Measurements from ENCODE around the gene C1orf159. TPM values are rescaled to one million over a fixed set of nuclear protein-coding genes. Genes with fewer than 3 reads are reported as not detected.

The C1orf159 gene
- total RNA-seq, 1 donor from 2014 or later: 2.1 TPM

- peaks cover 0 to 2% (median 2%) of the 10 kb centered on the region in 3 donors for H3K36me3 ChIP-seq (ENCODE audit: control insufficient read depth in 3 of 3, insufficient read depth in 3 of 3, low read length in 3 of 3)
These were observed 61.7 kb downstream of the C1orf159 start for GRCh38 chr1:1054099-1054700.

GRCh38 chr1:1053682-1054081, 62.2 kb downstream of the C1orf159 start:
- H3K36me3 ChIP-seq (ENCODE audit: control insufficient read depth in 3 of 3, insufficient read depth in 3 of 3, low read length in 3 of 3): peaks cover 0 to 2% (median 2%) of the 10 kb centered on the region in 3 donors
- peaks cover 0 to 5% (median 4%) of the 10 kb centered on the region in 3 donors for H3K4me1 ChIP-seq (ENCODE audit: control insufficient read depth in 3 of 3, insufficient read depth in 3 of 3, low read length in 3 of 3)
- H3K27ac ChIP-seq (ENCODE audit: low read depth, low read length): no peak overlapping the region
- no peaks in the 10 kb centered on the region for H3K9me3 ChIP-seq (ENCODE audit: control insufficient read depth in 3 of 3, low read length in 3 of 3)
- no peak overlapping the region for H3K4me3 ChIP-seq (ENCODE audit: low read length in 3 of 3)
- peaks cover 13 to 27% (median 17%) of the 10 kb centered on the region in 3 donors for H3K27me3 ChIP-seq (ENCODE audit: control insufficient read depth in 3 of 3, insufficient read depth in 3 of 3, low read length in 3 of 3)
- no peak overlapping the region for H3K9ac ChIP-seq (ENCODE audit: low read depth in 1 of 3, low read length in 3 of 3)

More at GRCh38 chr1:1054099-1054700, 61.7 kb downstream of the C1orf159 start:
- Histone ChIP-seq H3K27me3 (ENCODE audit: control insufficient read depth in 3 of 3, insufficient read depth in 3 of 3, low read length in 3 of 3) (peaks cover 17 to 32% (median 22%) of the 10 kb centered on the region in 3 donors), H3K4me1 (ENCODE audit: control insufficient read depth in 3 of 3, insufficient read depth in 3 of 3, low read length in 3 of 3) (peaks cover 3 to 9% (median 8%) of the 10 kb centered on the region in 3 donors), H3K9me3 (ENCODE audit: control insufficient read depth in 3 of 3, low read length in 3 of 3) (no peaks in the 10 kb centered on the region), H3K9ac (ENCODE audit: low read depth in 1 of 3, low read length in 3 of 3) (no peak overlapping the region), H3K27ac (ENCODE audit: low read depth, low read length) (no peak overlapping the region), H3K4me3 (ENCODE audit: low read length in 3 of 3) (no peak overlapping the region)

DNA sequence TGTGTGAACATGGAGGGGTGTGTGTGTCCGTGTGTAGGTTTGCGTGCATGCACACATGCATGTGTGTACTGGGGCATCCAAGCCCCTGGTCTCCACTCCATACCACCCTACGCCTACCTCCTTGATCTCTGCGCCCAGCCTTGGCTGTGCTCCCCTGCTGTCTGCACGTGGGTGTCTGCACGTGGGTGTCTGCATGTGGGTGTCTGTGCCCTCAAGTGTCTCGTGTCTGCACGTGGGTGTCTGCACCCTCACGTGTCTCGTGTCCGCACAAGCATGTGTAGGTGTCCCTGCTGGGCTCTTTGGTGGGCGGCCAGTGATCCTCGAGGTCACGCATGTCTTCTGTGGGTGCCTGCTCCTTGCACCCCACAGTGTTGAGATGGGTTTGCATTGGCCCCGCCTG, 62.9 kb downstream of the C1orf159 start:
- Histone ChIP-seq H3K27me3 (ENCODE audit: control insufficient read depth in 3 of 3, insufficient read depth in 3 of 3, low read length in 3 of 3) (peaks cover 6 to 21% (median 11%) of the 10 kb centered on the region in 3 donors), H3K9ac (ENCODE audit: low read depth in 1 of 3, low read length in 3 of 3) (no peak overlapping the region), H3K4me1 (ENCODE audit: control insufficient read depth in 3 of 3, insufficient read depth in 3 of 3, low read length in 3 of 3) (no peaks in the 10 kb centered on the region), H3K27ac (ENCODE audit: low read depth, low read length) (no peak overlapping the region), H3K36me3 (ENCODE audit: control insufficient read depth in 3 of 3, insufficient read depth in 3 of 3, low read length in 3 of 3) (peaks cover 0 to 2% (median 2%) of the 10 kb centered on the region in 3 donors), H3K9me3 (ENCODE audit: control insufficient read depth in 3 of 3, low read length in 3 of 3) (no peaks in the 10 kb centered on the region), H3K4me3 (ENCODE audit: low read length in 3 of 3) (no peak overlapping the region)

DNA sequence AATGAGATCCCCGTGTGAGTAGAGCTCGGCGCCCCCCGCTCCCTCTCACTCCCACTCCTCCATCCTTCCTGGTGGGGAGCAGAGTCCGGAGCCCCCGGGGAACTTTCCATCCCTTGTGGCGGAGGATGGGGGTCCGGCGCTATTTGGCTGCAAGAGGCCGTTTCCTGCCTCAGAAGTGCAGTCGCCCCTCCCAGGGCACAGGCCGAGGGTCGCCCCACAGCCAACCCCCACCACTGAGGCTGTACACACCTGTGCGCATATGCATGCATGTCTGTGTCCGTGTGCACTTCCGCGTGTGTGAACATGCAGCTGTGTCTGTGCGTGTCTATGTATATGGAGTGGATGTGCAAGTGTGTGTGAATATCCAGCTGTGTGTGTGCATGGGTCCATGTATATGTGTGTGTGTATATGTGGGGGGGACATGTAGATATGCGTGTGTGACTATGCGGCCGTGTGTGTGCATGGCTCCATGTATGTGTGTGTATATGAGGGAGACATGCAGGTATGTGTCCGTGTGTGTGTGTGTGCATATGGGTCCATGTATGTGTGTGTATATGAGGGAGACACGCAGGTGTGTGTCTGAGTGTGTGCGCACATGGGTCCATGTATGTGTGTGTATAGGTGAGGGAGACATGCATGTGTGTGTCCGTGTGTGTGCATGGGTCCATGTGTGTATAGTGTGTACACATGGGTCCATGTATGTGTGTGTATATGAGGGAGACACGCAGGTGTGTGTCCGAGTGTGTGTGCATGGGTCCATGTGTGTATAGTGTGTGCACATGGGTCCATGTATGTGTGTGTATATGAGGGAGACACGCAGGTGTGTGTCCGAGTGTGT, 63.7 kb downstream of the C1orf159 start:
- Histone ChIP-seq H3K36me3 (ENCODE audit: control insufficient read depth in 3 of 3, insufficient read depth in 3 of 3, low read length in 3 of 3) (peaks cover 0 to 2% (median 2%) of the 10 kb centered on the region in 3 donors), H3K9me3 (ENCODE audit: control insufficient read depth in 3 of 3, low read length in 3 of 3) (no peaks in the 10 kb centered on the region), H3K9ac (ENCODE audit: low read depth in 1 of 3, low read length in 3 of 3) (no peak overlapping the region), H3K4me1 (ENCODE audit: control insufficient read depth in 3 of 3, insufficient read depth in 3 of 3, low read length in 3 of 3) (no peaks in the 10 kb centered on the region), H3K27ac (ENCODE audit: low read depth, low read length) (no peak overlapping the region), H3K4me3 (ENCODE audit: low read length in 3 of 3) (no peak overlapping the region), H3K27me3 (ENCODE audit: control insufficient read depth in 3 of 3, insufficient read depth in 3 of 3, low read length in 3 of 3) (peaks cover 4 to 13% (median 8%) of the 10 kb centered on the region in 3 donors)

DNA sequence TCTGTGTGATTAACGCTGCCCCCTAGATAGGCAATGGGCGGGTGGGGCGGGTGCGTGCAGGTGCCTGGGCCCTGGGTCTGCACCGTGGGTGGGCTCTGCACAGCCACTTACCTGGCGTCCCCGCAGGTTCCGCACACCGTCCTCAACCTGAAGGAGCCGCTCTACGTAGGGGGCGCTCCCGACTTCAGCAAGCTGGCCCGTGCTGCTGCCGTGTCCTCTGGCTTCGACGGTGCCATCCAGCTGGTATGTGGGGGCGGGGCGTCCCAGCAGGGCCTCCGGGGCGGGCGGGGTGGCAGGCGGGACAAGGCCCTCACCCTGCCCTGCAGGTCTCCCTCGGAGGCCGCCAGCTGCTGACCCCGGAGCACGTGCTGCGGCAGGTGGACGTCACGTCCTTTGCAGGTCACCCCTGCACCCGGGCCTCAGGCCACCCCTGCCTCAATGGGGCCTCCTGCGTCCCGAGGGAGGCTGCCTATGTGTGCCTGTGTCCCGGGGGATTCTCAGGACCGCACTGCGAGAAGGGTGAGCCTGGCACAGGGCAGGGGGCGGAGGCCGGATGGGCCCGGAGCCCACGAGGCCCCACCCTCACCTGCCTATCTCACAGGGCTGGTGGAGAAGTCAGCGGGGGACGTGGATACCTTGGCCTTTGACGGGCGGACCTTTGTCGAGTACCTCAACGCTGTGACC, 64.6 kb downstream of the C1orf159 start:
- Histone ChIP-seq H3K4me1 (ENCODE audit: control insufficient read depth in 3 of 3, insufficient read depth in 3 of 3, low read length in 3 of 3) (no peaks in the 10 kb centered on the region), H3K9ac (ENCODE audit: low read depth in 1 of 3, low read length in 3 of 3) (no peak overlapping the region), H3K27ac (ENCODE audit: low read depth, low read length) (no peak overlapping the region), H3K36me3 (ENCODE audit: control insufficient read depth in 3 of 3, insufficient read depth in 3 of 3, low read length in 3 of 3) (peaks cover 0 to 2% (median 2%) of the 10 kb centered on the region in 3 donors), H3K27me3 (ENCODE audit: control insufficient read depth in 3 of 3, insufficient read depth in 3 of 3, low read length in 3 of 3) (peaks cover under 1 to 4% (median 2%) of the 10 kb centered on the region in 3 donors), H3K9me3 (ENCODE audit: control insufficient read depth in 3 of 3, low read length in 3 of 3) (no peaks in the 10 kb centered on the region), H3K4me3 (ENCODE audit: low read length in 3 of 3) (no peak overlapping the region)

DNA sequence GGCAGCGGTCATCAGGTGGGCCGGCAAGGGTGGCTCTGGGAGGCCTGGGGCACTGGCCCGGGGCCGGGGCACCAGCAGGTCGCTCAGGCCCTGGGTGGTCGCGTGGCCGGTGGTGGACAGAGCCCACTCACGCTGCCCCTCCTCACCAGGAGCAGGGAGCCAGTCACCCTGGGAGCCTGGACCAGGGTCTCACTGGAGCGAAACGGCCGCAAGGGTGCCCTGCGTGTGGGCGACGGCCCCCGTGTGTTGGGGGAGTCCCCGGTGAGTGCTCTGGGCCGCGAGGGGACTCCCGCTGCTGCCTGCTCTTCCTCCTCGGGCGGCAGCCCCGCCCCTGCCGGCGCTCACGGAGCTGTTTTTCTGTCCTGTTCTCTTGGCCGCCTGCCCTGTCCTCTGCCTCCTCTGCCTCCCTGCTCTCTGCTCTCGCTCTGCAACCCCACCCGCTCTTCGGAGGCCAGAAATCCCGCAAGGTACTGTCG, 65.3 kb downstream of the C1orf159 start:
- Histone ChIP-seq H3K9ac (ENCODE audit: low read depth in 1 of 3, low read length in 3 of 3) (no peak overlapping the region), H3K27me3 (ENCODE audit: control insufficient read depth in 3 of 3, insufficient read depth in 3 of 3, low read length in 3 of 3) (no peaks in the 10 kb centered on the region), H3K9me3 (ENCODE audit: control insufficient read depth in 3 of 3, low read length in 3 of 3) (no peaks in the 10 kb centered on the region), H3K4me1 (ENCODE audit: control insufficient read depth in 3 of 3, insufficient read depth in 3 of 3, low read length in 3 of 3) (no peaks in the 10 kb centered on the region), H3K27ac (ENCODE audit: low read depth, low read length) (no peak overlapping the region), H3K36me3 (ENCODE audit: control insufficient read depth in 3 of 3, insufficient read depth in 3 of 3, low read length in 3 of 3) (peaks cover 0 to 2% (median 2%) of the 10 kb centered on the region in 3 donors), H3K4me3 (ENCODE audit: low read length in 3 of 3) (no peak overlapping the region)

DNA sequence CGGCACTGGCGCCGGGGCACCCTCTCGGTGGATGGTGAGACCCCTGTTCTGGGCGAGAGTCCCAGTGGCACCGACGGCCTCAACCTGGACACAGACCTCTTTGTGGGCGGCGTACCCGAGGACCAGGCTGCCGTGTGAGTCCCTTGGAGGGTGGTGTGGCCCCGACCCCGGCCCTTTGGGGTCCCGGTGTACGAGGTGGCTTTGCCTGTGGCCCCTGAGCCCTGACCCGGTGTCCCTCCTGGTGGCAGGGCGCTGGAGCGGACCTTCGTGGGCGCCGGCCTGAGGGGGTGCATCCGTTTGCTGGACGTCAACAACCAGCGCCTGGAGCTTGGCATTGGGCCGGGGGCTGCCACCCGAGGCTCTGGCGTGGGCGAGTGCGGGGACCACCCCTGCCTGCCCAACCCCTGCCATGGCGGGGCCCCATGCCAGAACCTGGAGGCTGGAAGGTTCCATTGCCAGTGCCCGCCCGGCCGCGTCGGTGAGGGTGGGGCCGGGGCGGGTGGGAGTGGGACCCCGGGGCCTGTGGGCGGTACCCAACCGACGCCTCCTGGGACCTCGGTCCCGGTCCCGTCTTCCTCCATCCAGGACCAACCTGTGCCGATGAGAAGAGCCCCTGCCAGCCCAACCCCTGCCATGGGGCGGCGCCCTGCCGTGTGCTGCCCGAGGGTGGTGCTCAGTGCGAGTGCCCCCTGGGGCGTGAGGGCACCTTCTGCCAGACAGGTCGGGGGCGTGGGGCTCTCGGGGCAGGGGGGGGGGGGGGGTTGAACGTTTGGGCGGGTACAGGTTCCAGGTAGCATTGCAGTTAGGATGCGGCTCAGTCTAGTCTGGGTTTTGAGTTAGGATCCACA, 66.3 kb downstream of the C1orf159 start:
- Histone ChIP-seq H3K9ac (ENCODE audit: low read depth in 1 of 3, low read length in 3 of 3) (no peak overlapping the region), H3K36me3 (ENCODE audit: control insufficient read depth in 3 of 3, insufficient read depth in 3 of 3, low read length in 3 of 3) (peaks cover 0 to 3% (median 2%) of the 10 kb centered on the region in 3 donors), H3K4me3 (ENCODE audit: low read length in 3 of 3) (no peak overlapping the region), H3K9me3 (ENCODE audit: control insufficient read depth in 3 of 3, low read length in 3 of 3) (no peaks in the 10 kb centered on the region), H3K4me1 (ENCODE audit: control insufficient read depth in 3 of 3, insufficient read depth in 3 of 3, low read length in 3 of 3) (no peaks in the 10 kb centered on the region), H3K27ac (ENCODE audit: low read depth, low read length) (no peak overlapping the region), H3K27me3 (ENCODE audit: control insufficient read depth in 3 of 3, insufficient read depth in 3 of 3, low read length in 3 of 3) (no peaks in the 10 kb centered on the region)

GRCh38 chr1:1048765-1049164, 67.1 kb downstream of the C1orf159 start:
- H3K36me3 ChIP-seq (ENCODE audit: control insufficient read depth in 3 of 3, insufficient read depth in 3 of 3, low read length in 3 of 3): peaks cover 0 to 7% (median 2%) of the 10 kb centered on the region in 3 donors
- no peaks in the 10 kb centered on the region for H3K9me3 ChIP-seq (ENCODE audit: control insufficient read depth in 3 of 3, low read length in 3 of 3)
- no peak overlapping the region for H3K4me3 ChIP-seq (ENCODE audit: low read length in 3 of 3)
- H3K4me1 ChIP-seq (ENCODE audit: control insufficient read depth in 3 of 3, insufficient read depth in 3 of 3, low read length in 3 of 3): no peaks in the 10 kb centered on the region
- no peak overlapping the region for H3K27ac ChIP-seq (ENCODE audit: low read depth, low read length)
- H3K9ac ChIP-seq (ENCODE audit: low read depth in 1 of 3, low read length in 3 of 3): no peak overlapping the region
- H3K27me3 ChIP-seq (ENCODE audit: control insufficient read depth in 3 of 3, insufficient read depth in 3 of 3, low read length in 3 of 3): no peaks in the 10 kb centered on the region

- H3K9ac ChIP-seq (ENCODE audit: low read depth in 1 of 3, low read length in 3 of 3): no peak overlapping the region
- H3K4me1 ChIP-seq (ENCODE audit: control insufficient read depth in 3 of 3, insufficient read depth in 3 of 3, low read length in 3 of 3): no peaks in the 10 kb centered on the region
- peaks cover 0 to 7% (median 1%) of the 10 kb centered on the region in 3 donors for H3K36me3 ChIP-seq (ENCODE audit: control insufficient read depth in 3 of 3, insufficient read depth in 3 of 3, low read length in 3 of 3)
- no peaks in the 10 kb centered on the region for H3K9me3 ChIP-seq (ENCODE audit: control insufficient read depth in 3 of 3, low read length in 3 of 3)
- H3K4me3 ChIP-seq (ENCODE audit: low read length in 3 of 3): no peak overlapping the region
- H3K27me3 ChIP-seq (ENCODE audit: control insufficient read depth in 3 of 3, insufficient read depth in 3 of 3, low read length in 3 of 3): no peaks in the 10 kb centered on the region
- H3K27ac ChIP-seq (ENCODE audit: low read depth, low read length): no peak overlapping the region
These were observed 67.9 kb downstream of the C1orf159 start for GRCh38 chr1:1047963-1048362.
